Measurements from ENCODE around the gene NTSR1. TPM values are rescaled to one million over a fixed set of nuclear protein-coding genes. Genes with fewer than 3 reads are reported as not detected.
A peak's percentile ranks its signal among the peaks of the same experiment; 100 is the strongest.

The NTSR1 gene
- total and polyA plus RNA-seq, 2 of the 13 experiments (the other 11 are each of a cell fraction or from before 2014, with no cell fraction given): 0.09 to 0.12 TPM

GRCh38 chr20:62668441-62669027 is 40.1 kb upstream of the NTSR1 start (continued):
- TF ChIP-seq NR2F6 (IDR thresholded peaks at IDR 0.05): no peak
- TF ChIP-seq NR2F6 (CRISPR knock-in tag; IDR thresholded peaks at IDR 0.05): no peak; the same call in 1 of the 2 replicates
- peak; percentile 71; the same call in 1 of the 2 replicates for TF ChIP-seq ZNF792 (CRISPR knock-in tag; IDR thresholded peaks at IDR 0.05)
- TF ChIP-seq ZNF800 (CRISPR knock-in tag; IDR thresholded peaks at IDR 0.05): no peak
- TF ChIP-seq HHEX (CRISPR knock-in tag; IDR thresholded peaks at IDR 0.05): 0 out of 2 replicates have a peak, but pooled peaks have one; percentile 57
- peak; percentile 68; the same call in 1 of the 2 replicates for TF ChIP-seq ZHX2 (IDR thresholded peaks at IDR 0.05; ENCODE audit: low read depth)
- no peak for TF ChIP-seq ZHX2 (CRISPR knock-in tag; IDR thresholded peaks at IDR 0.05; ENCODE audit: borderline replicate concordance)
- 0 out of 2 replicates have a peak, but pooled peaks have one; percentile 43 for TF ChIP-seq KDM3A (CRISPR knock-in tag; IDR thresholded peaks at IDR 0.05; ENCODE audit: low read depth)
- 0 out of 2 replicates have a peak, but pooled peaks have one; percentile 71 for TF ChIP-seq ZFP90 (CRISPR knock-in tag; IDR thresholded peaks at IDR 0.05; ENCODE audit: borderline replicate concordance)
- TF ChIP-seq IRF2 (CRISPR knock-in tag; IDR thresholded peaks at IDR 0.05): peak; percentile 79
- TF ChIP-seq ARHGAP35 (CRISPR knock-in tag; IDR thresholded peaks at IDR 0.05; ENCODE audit: borderline replicate concordance): no peak
- TF ChIP-seq ZBTB37 (CRISPR knock-in tag; IDR thresholded peaks at IDR 0.05): no peak; the same call in 1 of the 2 replicates
- TF ChIP-seq FOXC1 (CRISPR knock-in tag; IDR thresholded peaks at IDR 0.05; ENCODE audit: borderline replicate concordance): peak; percentile 71; the same call in 1 of the 2 replicates
- TF ChIP-seq ZNF737 (CRISPR knock-in tag; IDR thresholded peaks at IDR 0.05; ENCODE audit: borderline replicate concordance): no peak
- TF ChIP-seq ZNF225 (CRISPR knock-in tag; IDR thresholded peaks at IDR 0.05): no peak
- TF ChIP-seq LCORL (IDR thresholded peaks at IDR 0.05): no peak
- TF ChIP-seq LCORL (CRISPR knock-in tag; IDR thresholded peaks at IDR 0.05): peak; percentile 92
- peak; percentile 12; the same call in 1 of the 2 replicates for TF ChIP-seq DR1 (CRISPR knock-in tag; IDR thresholded peaks at IDR 0.05)
- no peak for TF ChIP-seq MXD4 (CRISPR knock-in tag; IDR thresholded peaks at IDR 0.05)
- no peak for TF ChIP-seq NFIC (IDR thresholded peaks at IDR 0.05; ENCODE audit: low read length)
- TF ChIP-seq MZF1 (CRISPR knock-in tag; IDR thresholded peaks at IDR 0.05; ENCODE audit: borderline replicate concordance): no peak
- TF ChIP-seq JUNB (CRISPR knock-in tag; IDR thresholded peaks at IDR 0.05; ENCODE audit: borderline replicate concordance): no peak
